Measurements from ENCODE around the gene VPS9D1.

VPS9D1 gene

GRCh38 chr16:89732142-89732917 is 11.6 kb upstream of the VPS9D1 start:
- Histone ChIP-seq H3K36me3 (ENCODE audit: control insufficient read depth, insufficient read depth, low read length) (peaks cover 40% of the 10 kb centered on the region), H3K27me3 (replicated peaks; ENCODE audit: control insufficient read depth, insufficient read depth, low read length) (no peaks in the 10 kb centered on the region), H3K4me3 (replicated peaks; ENCODE audit: low read depth, low read length) (no peak overlapping the region)
- no peak for TF ChIP-seq CTCF (IDR thresholded peaks at IDR 0.05; ENCODE audit: insufficient read depth, low read length, poor library complexity, severe bottlenecking)
- no peak for DNase-seq (ENCODE audit: extremely low read depth, insufficient read length)

GRCh38 chr16:89730610-89731234 is 10.0 kb upstream of the VPS9D1 start:
- H3K27me3 ChIP-seq (replicated peaks; ENCODE audit: control insufficient read depth, insufficient read depth, low read length), result no peaks in the 10 kb centered on the region
- DNase-seq (ENCODE audit: extremely low read depth, insufficient read length), result no peak
- no peak for TF ChIP-seq CTCF (IDR thresholded peaks at IDR 0.05; ENCODE audit: insufficient read depth, low read length, poor library complexity, severe bottlenecking)
- H3K36me3 ChIP-seq (ENCODE audit: control insufficient read depth, insufficient read depth, low read length), result peaks cover 43% of the 10 kb centered on the region
- no peak overlapping the region for H3K4me3 ChIP-seq (replicated peaks; ENCODE audit: low read depth, low read length)

GRCh38 chr16:89729863-89730593 is 9.3 kb upstream of the VPS9D1 start:
- no peak for DNase-seq (ENCODE audit: extremely low read depth, insufficient read length)
- Histone ChIP-seq H3K4me3 (replicated peaks; ENCODE audit: low read depth, low read length) (no peak overlapping the region), H3K36me3 (ENCODE audit: control insufficient read depth, insufficient read depth, low read length) (peaks cover 43% of the 10 kb centered on the region), H3K27me3 (replicated peaks; ENCODE audit: control insufficient read depth, insufficient read depth, low read length) (no peaks in the 10 kb centered on the region)
- no peak for TF ChIP-seq CTCF (IDR thresholded peaks at IDR 0.05; ENCODE audit: insufficient read depth, low read length, poor library complexity, severe bottlenecking)

GRCh38 chr16:89729293-89729692 is 8.6 kb upstream of the VPS9D1 start:
- Histone ChIP-seq H3K27me3 (replicated peaks; ENCODE audit: control insufficient read depth, insufficient read depth, low read length) (no peaks in the 10 kb centered on the region), H3K4me3 (replicated peaks; ENCODE audit: low read depth, low read length) (no peak overlapping the region), H3K36me3 (ENCODE audit: control insufficient read depth, insufficient read depth, low read length) (peaks cover 44% of the 10 kb centered on the region)
- no peak for TF ChIP-seq CTCF (IDR thresholded peaks at IDR 0.05; ENCODE audit: insufficient read depth, low read length, poor library complexity, severe bottlenecking)
- no peak for DNase-seq (ENCODE audit: extremely low read depth, insufficient read length)

- Histone ChIP-seq H3K4me3 (replicated peaks; ENCODE audit: low read depth, low read length) (no peak overlapping the region), H3K36me3 (ENCODE audit: control insufficient read depth, insufficient read depth, low read length) (peaks cover 41% of the 10 kb centered on the region), H3K27me3 (replicated peaks; ENCODE audit: control insufficient read depth, insufficient read depth, low read length) (no peaks in the 10 kb centered on the region)
- DNase-seq (ENCODE audit: extremely low read depth, insufficient read length), result no peak
- no peak for TF ChIP-seq CTCF (IDR thresholded peaks at IDR 0.05; ENCODE audit: insufficient read depth, low read length, poor library complexity, severe bottlenecking)
Observed at GRCh38 chr16:89727406-89728120, 6.9 kb upstream of the VPS9D1 start.

Data from GM06990 (cell line).